ENCODE measurements around the gene MCHR1. TPM values are rescaled to one million over a fixed set of nuclear protein-coding genes. Genes with fewer than 3 reads are reported as not detected.

MCHR1 gene
- total and polyA plus RNA-seq, 2 experiments from 2014 or later: 0.91 to 2.4 TPM

GRCh38 chr22:40714499-40715337 is 35.4 kb downstream of the MCHR1 start:
- H3K27ac Mint-ChIP-seq: no peak overlapping the region; the same call in 1 of the 2 replicates
- H3K4me1 ChIP-seq (ENCODE audit: insufficient read depth): peaks cover 17% of the 10 kb centered on the region; the same call in 1 of the 2 replicates
- no peaks in the 10 kb centered on the region for H4K20me1 ChIP-seq (replicated peaks; ENCODE audit: insufficient read depth)
- peak overlapping the region; percentile 54 for H3K4me2 ChIP-seq
- H3K36me3 Mint-ChIP-seq (ENCODE audit: low read depth): no peaks in the 10 kb centered on the region
- 0 out of 2 replicates have a peak, but pooled peaks cover 3% of the 10 kb centered on the region for H3K9me2 ChIP-seq (ENCODE audit: insufficient read depth)
- peak; percentile 77 for DNase-seq (ENCODE audit: low spot score)
- peak overlapping the region; percentile 23; the same call in 2 of the 3 replicates for H3K4me3 Mint-ChIP-seq
- H3K27me3 ChIP-seq (ENCODE audit: insufficient read depth): no peaks in the 10 kb centered on the region
- ATAC-seq: peak; percentile 59
- no peak for TF ChIP-seq STAT1 (IDR thresholded peaks at IDR 0.05; ENCODE audit: unreplicated experiment)
- no peak for TF ChIP-seq EZH2phosphoT487 (IDR thresholded peaks at IDR 0.05; ENCODE audit: unreplicated experiment)
- TF ChIP-seq CREB1 (CRISPR knock-in tag; IDR thresholded peaks at IDR 0.05; ENCODE audit: low read depth): no peak
- no peak for TF ChIP-seq ETS1 (IDR thresholded peaks at IDR 0.05)
- TF ChIP-seq POLR2AphosphoS5 (IDR thresholded peaks at IDR 0.05; ENCODE audit: low read depth): no peak
- TF ChIP-seq ZNF114 (CRISPR knock-in tag; IDR thresholded peaks at IDR 0.05): no peak
- TF ChIP-seq CTCF (conservative IDR thresholded peaks at IDR 0.05; ENCODE audit: low read depth in 2 of 2): no peak
- TF ChIP-seq REST (IDR thresholded peaks at IDR 0.05; ENCODE audit: unreplicated experiment): no peak
- H3K79me2 ChIP-seq (replicated peaks; ENCODE audit: insufficient read depth): no peaks in the 10 kb centered on the region
- peaks cover 20% of the 10 kb centered on the region for H3F3A ChIP-seq (replicated peaks; ENCODE audit: low read depth)
- no peaks in the 10 kb centered on the region for H3K9me3 Mint-ChIP-seq
- peaks cover 25% of the 10 kb centered on the region for H3K4me1 Mint-ChIP-seq
- no peak overlapping the region for H2AFZ ChIP-seq
- H3K27me3 Mint-ChIP-seq (ENCODE audit: insufficient read depth, low read depth, poor library complexity): peaks cover 12% of the 10 kb centered on the region
- peak overlapping the region; percentile 65 for H3K27ac ChIP-seq (ENCODE audit: low read depth)
- H3K4me3 ChIP-seq: 0 out of 2 replicates have a peak overlapping the region, but pooled peaks have one; percentile 3
- H3K36me3 ChIP-seq (ENCODE audit: insufficient read depth): no peaks in the 10 kb centered on the region

Measured in GM23338 (cell line).